HG03442 (cell line): ENCODE results near the gene ZNF804A.
A peak's percentile ranks its signal among the peaks of the same experiment; 100 is the strongest.

Source experiments
- ATAC-seq: cut with Tn5 transposase; IDR thresholded peaks from one replicate; pipeline ENCODE4 v1.9.1; 2021; ENCODE audit warnings: mild to moderate bottlenecking, moderate library complexity; ENCODE audit not compliant: unreplicated experiment

The ZNF804A gene

DNA sequence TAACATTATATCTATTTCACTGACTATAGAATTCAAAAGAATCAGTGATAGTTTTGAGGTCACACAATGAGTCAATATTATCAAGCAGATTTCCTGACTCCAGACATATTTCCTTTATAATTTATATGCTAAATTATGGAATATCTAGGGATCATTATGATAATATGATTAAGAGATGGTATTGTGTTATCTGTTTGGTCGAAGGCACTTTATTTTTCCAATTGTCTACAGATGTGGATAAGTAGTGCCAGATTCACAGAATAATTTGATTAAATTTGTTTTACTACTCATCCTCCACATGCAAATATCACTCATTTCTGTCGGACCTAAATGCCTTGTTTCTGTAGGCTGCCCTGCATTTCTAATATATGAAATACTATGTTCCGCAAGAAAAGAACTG, 4.4 kb downstream of the ZNF804A start:
- no peak for ATAC-seq

DNA sequence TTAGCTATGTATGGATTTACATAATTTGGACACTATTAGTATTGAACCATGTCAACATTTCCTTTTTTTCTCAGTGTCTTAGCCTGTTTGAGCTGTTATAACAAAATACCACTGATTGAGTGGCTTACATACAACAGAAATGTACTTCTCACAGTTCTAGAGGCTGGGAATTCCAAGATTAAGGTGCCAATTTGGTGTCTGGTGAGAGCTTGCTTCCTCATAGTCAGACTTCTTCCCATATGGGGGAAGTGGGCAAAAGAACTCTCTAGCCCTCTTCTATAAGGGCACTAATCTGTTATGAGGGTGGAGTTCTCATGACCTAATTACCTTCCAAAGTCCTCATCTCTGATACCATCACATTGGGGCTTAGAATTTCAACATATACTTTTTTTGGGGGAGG, 12.6 kb downstream of the ZNF804A start:
- no peak for ATAC-seq

DNA sequence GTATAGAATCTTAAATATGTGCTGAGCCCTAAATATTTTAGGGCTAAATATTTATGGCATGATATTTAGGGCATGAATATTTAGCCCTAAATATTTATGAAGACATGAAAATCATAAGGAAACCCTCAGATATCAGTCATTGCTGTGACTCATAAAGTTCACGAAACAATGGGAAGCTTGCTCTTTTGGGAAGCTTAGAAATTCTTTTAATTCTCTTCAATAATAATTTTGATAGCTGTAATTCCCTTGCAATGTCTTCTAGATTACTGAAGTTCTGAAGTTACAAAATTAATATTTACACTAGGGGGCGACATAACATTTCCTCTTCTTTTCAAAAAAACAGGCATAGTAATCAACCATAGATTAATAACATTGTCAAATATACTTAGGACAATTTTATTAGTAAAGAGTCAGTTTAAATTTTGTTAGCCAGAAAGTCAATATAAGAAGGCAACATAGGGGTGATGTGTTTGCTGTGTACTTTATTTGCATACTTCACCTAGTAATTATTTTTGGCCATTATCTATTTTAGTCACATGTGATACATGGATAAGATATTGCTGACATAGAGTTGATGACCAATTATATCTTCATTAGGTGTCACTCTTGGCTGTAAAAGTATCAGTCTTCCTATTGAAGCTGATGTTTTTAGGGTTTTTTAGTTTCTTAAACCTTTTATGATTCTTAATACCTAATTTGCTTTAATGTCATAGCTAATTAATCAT, 13.2 kb downstream of the ZNF804A start:
- ATAC-seq = no peak

DNA sequence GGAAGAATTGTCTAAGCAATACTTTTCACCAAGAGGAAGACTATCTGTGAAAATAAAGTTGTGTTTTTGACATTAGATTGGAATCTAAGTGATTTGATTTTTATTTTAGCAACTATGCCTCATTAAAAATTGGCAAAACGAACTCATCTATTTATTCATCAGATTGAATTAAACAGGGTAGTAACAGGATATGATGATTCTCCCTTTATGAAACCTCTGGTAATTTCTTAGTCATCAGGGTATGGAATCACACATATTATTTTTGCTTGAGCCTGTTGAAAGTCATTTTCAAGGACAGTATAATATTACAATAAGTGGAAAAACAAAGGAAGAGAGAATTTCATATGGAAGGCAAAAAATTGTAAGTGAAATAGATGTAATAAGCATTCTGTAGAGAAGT, 22.0 kb downstream of the ZNF804A start:
- ATAC-seq = no peak

DNA sequence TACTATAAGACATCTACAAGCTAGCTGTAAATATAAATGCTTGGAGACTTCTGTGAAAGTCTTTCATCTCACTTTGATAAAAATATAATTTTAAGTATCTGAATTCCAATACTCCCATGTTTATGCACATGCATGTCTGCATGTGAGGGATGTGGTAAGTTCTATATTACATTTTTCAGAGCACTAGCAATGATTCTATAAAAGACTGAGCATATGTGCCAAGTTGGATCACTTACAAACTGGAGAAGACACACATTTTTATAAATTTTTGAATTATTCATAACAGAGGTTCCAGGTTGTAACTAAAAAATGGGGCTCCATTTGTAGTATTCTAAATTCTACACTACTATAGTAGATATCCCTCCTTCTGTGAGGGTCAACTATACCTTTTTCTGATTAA, 26.0 kb downstream of the ZNF804A start:
- ATAC-seq = no peak

DNA sequence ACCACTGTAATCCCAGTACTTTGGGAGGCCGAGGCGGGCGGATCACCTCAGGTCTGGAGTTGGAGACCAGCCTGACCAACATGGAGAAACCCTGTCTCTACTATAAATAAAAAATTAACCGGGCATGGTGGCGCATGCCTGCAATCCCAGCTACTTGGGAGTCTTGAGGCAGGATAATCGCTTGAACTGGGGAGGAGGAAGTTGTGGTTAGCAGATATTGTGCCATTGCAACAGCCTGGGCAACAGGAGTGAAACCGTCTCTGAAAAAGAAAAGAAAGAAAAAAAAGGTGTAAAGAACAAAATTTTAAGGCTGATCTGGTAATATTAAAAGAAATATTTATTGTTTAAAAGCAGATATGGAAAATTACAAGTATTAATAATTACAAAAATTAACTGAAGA, 29.7 kb downstream of the ZNF804A start:
- ATAC-seq = no peak

DNA sequence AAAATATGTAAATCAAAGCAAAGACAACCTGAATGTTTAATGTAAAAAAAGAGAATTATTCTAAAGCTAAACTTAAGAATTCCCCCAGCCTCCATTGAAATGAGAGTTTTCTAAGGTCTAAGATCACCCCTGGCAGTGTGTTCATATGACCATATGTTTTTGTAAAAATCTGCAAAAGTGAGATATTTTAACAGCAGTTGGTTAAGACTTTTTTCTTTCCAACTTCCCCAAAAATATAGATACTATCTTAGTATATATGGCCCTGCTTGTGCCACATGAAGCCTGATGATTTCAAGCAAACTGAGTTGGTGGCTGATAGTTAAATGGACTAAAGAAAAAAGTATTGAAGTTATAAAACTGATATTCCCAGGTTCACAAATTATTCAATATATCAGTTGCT, 35.4 kb downstream of the ZNF804A start:
- no peak for ATAC-seq

DNA sequence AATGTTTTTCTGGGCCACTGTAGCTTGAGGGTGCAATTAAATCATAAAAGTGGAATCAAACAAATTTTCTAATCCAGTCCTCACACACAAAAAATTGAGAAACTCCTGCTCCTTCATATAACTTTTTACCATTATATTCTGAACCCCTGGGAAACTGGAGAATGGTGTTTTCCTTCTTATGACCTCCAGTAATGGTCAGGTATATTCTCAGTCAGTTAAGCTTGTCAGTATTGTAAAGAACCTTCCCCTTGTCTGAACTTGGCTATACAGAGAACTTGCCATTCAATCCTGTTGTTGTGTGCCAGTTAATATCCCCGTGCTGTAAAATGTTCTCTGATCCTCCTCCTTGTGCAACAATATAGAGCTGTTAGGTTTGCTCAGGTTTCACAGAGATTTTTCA, 39.5 kb downstream of the ZNF804A start:
- no peak for ATAC-seq

DNA sequence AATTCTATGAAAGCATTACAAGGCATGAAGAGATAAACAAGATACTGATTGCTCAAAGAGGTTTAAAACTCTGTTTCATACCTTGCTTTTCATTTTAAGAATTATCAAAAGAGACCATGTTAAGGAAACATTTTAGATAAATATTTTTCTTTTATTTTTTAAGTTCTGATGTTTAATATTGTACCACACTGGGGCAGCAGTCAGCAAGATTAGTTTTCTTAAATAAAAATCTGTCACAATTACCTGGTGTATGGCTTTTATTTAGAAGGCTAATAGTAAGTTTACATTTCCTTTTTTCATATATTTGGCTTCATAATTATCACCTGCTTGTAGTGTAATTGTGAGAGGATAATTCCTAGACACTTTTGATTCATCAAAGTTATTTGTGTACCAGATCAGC, 46.4 kb downstream of the ZNF804A start:
- ATAC-seq = no peak

DNA sequence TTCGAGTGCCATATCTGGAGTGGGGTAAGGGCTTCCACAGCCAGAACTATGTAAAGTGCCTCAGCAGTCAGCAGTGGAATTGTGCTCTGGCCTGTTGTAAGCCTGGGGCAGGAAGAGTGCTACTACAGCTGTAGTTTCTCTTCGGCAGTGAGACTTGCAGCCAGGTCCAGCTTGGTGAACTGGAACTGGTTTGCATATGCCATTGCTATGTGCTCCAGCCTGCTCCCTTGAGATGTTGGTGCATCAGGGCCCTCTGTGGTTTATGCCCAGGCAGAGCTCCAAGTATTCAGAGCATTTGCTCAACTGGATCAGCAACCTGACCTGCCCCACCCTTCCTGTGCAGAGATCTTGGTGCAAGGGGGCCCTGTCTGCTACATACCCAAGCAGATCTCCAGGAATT, 47.8 kb downstream of the ZNF804A start:
- ATAC-seq = peak; percentile 74

DNA sequence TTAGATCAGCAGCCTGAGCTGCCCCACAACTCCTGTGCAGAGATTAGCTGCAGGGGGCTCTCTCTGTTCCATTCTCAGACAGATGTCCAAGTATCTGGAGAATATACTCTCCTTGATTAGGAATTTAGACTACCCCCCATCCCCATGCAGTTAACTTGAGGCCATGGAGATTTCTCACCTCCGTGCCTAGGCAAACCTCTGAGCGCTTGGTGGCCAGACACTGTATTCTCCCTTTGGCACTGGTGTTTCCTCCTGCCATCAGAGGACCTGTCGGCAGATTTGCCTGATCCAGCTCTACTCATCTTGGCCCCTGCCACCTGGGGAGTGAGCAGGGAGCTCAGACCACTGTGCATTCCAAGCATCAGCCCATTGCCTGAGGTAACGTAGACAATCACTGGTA, 48.3 kb downstream of the ZNF804A start:
- no peak for ATAC-seq

DNA sequence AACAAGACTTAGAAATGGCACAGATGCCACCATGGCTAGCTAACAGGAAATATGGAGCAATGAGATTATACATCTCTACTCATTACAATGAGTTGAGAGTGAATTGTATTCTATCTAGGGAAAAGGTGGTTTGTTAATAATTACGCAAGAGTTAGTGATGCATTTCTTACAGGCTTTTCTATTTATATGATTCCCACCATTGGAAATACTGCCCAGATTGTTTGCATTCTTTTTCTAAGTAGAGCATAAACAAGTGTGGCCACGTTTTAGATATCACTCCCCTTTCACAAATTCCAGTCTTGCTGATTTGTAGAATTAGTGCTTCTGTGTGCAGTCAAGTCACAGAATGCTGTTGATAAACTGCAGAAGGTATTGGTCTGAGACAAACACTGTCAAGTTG, 56.6 kb downstream of the ZNF804A start:
- no peak for ATAC-seq

DNA sequence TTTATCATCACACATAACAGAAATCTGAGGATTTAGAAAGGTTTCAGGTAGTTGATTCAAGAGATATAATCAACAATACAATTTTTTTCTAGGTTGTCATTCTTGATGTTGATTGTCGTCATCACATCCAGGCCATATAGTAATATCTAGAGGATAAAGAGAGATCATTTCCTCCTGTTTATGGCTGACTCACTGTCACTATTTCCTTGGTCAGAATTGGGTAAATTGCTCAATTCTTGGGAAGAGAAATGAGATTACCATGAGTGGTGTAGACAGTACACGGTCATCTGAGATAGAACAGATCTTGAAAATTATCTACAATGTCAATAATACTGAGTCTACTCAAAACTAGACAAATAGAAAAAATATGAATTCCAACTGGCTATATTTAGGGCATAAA, 78.8 kb downstream of the ZNF804A start:
- no peak for ATAC-seq

DNA sequence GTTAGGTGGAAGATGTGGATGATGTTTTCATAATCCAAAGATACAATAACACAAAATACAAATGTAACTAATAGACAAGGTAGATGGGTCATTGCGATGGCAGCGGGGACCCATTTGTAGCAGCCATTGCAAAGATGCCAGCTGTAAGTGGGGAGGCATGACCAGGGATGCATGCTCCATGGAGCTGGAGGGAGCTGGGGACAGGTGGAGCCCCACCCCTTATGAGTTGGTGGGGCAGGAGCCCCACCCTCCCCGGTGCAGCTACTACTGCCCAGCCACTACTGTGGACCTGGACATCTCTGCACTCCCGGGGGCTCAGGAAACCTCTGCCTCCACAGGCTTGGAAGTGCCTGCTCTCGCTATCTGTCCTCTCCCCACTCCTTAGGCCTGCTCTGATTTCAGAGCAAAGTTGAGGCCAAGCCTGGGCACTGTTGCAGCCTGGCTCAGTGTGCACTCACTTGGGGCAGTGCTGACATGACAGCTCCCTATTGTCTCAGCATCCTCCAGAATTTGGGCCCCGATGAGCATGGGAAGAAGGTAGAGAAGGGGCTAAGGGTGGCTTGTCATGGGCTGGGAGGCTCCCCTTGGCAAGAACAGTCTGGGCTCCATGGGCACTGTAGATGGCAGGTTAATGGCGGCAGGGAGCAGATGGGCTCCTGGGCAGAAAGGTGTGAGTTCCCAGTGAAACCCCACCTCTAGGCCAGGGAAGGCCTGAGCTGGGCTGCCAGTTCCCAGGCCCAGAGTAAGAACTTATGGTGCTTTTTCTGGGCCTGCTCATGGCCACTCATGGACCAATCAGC, 81.1 kb downstream of the ZNF804A start:
- no peak for ATAC-seq

DNA sequence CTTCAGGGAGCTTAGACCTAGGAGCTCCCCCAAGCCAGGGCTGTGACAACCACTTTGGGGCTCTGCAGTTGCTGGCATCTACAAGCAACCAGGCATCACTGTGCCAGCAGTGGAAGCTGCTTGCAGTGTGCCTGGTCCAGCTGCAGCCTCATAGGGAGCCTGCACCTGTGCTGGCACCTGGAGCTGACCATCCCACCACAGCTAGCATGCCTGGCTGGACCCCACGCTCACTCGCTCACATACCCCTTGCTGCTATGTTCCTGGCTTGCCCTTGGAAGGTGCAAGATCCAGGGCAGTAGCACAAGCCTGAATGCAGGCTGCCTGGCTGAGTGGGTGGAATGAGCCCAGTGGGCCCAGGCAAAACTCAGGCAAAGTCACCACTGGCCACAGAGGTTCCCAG, 82.5 kb downstream of the ZNF804A start:
- ATAC-seq = no peak

DNA sequence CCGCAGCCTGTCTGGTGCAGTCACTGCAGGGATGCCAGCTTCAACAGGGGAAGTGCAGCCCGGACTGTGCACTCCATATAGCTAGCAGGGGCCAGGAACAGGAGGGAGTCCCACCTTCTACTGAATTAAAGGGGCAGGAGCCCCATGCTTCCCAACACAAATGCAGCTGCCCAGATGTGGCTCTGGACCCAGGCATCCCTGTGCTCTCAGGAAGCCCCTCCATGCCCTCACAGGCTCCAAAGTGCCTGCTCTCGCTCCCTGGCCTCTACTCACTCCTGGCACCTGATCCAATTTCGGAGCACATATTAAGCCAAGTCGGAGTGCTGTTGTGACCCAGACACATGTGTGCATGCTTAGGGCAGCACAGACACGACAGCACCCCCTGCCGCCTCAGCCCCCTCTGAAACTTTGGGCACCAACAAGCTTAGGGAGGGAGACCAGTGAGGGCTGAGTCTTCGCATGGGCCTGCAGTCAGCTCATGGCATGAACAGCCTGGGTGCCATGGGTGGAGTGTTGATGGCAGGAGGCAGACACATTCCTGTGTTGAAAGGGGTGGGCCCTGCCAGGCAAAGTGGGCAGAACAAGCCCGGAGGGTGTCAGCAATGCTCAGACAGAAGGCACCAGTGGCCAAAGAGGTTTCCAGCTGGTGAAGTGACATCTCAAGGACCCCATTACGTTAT, 83.5 kb downstream of the ZNF804A start:
- ATAC-seq = no peak

DNA sequence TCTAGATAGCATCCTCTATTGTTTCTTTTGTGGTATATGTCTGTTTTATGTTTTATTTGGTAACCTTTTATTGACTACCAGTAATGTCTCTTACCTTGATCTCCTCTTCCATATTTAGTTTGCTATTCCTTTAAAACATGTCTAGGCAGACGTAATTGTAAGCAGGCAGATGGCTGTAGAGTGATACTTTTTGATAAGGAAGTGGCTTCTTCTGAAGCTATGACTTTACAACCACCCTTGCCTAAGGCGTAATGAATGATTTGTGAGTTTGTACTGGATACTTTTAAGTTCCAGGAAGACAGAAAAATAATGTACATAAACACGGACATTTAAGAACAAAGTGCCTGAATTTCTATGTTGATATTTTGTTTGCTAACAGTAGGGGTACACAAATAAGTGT, 85.6 kb downstream of the ZNF804A start:
- ATAC-seq = no peak

DNA sequence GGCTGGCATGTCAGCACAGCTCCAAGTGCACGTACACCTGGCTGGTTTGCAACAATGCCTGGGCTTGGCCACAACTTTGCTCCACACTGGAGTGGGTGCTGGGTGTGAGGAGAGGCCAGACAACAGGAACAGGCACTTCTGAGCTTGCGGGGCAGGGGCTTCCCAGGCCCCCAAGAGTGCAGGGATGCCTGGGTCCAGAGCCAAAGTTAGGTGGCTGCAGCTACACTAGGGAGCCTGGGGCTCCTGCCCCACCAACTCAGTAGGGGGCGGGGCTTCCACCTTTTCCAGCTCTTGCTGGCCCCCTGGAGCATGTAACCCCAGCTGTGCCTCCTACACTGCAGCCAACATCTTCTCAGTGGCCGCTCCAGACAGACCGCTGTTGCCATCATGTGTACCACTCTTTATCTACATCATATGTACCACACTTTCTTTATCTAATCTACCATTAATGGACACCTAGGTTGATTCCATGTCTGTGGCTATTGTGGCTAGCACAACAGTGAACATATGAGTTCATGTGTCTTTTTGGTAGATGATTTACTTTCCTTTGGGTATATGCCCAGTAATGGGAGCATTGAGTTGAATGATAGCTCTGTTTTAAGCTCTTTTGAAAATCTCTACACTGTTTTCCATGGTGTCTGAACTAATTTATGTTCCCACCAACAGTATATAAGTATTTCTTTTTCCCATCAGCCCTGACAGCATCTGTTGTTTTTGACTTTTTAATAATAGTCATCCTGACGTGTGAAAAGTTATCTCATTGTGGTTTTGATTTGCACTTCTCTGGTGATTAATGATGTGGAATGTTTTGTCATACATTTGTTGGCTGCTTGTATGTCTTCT, 87.9 kb downstream of the ZNF804A start:
- ATAC-seq = no peak

DNA sequence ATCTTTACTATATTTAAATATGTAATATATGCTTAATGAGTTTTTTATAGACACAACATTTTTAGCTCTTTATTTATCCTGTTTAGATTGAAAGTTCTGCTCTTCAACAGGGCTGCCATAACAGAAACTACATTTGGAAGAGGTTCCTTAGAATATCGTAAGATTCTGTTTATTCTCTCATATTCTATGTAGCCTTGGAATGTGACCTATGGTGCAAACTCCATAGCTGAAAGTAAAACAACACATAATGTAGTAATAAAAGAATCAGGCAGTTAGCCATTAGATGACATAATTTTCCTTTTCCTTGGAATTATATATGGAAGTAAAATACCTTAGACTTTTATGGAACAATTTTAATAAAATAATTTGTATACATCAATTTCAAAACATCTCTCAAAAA, 91.3 kb downstream of the ZNF804A start:
- no peak for ATAC-seq

DNA sequence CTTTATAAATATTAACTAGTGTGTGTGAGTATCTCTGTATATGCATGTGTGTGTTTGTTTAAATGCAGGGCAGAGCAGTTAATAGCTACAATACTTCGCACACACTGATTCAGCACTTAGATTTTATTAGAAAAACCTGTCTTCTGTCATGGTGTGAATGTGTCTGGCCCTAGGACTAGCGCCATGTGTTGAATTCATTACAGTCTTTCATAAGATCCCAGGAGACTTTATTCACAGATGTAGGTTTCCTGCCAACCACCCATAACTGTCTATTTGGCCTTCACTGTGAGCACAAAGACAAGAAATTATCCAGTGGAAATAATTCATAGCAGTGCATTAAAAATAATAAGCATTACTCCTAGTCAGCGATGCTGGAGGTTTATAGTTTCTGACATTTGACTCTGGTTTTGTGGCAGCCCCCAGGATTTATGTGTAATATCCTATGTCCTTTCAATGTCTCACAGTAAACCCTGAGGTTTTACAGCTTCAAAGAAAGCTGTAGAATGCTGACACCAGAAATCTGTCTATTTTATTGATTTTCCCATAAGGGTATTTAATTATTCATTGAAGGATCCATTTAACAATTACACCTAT, 93.9 kb downstream of the ZNF804A start:
- ATAC-seq = no peak

DNA sequence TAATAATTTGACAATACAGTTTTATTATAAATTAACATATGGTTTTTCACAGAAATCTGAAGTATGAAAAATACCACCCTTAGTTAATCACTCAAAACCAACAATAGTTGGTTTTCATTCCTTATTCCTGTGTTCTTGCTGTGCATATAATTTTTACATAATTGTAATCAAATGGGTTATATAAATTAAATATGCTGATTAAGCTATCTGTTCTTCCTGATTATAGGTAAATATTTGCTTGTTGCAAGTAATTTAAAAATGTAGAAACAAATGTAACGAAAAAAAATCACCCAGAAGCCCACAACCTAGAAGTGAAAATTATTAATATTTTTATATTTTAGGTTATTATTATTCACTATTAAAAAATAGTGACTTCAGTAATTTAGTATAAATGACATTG, 98.3 kb downstream of the ZNF804A start:
- ATAC-seq = no peak
